ENCODE data around the gene CIBAR2.

The CIBAR2 gene

DNA sequence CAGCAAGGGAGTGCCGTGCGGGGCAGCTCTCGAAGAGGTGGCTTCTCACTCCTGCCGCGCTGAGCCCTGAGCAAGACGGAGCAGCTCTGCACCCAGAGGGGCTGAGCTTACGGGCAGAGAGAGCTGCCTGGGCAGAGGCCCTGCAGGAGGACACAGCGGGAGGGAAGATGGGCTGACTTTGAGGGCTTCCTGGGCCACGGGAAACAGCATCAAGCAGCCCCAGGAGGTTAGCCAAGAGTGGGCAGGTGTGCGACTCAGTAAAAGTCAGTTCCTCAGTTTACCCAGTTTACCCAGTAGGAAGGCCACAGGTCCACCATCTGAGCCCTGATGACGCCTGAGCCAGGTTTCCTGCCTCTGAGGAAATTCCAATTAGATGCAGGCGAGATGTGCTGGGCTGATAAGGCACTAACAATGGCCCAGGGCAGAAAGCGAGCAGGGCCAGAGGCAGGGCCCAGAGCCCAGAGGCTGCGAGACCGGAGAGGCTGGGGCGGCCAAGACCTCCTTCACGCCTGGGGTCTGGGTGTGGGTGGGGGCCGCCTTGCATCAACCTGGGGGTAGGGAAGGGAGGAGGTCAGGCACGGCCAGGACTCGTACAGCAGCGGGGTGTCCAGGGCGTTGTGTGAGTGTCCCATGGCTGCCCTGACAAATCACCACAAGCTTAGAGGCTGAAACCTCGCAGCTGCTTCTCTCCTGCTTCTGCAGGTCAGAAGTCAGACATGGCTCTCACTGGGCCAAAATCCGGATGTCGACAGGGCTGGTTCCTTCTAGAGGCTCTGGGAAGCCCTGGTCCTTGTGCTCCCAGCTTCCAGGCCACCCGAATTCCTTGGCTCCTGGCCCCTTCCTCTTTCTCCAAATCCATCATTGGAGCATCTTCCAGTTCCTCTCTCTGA is 32.0 kb upstream of the CIBAR2 start:
- DNase-seq (ENCODE audit: low read depth in 2 of 2, low spot score in 1 of 2) = no peak

DNA sequence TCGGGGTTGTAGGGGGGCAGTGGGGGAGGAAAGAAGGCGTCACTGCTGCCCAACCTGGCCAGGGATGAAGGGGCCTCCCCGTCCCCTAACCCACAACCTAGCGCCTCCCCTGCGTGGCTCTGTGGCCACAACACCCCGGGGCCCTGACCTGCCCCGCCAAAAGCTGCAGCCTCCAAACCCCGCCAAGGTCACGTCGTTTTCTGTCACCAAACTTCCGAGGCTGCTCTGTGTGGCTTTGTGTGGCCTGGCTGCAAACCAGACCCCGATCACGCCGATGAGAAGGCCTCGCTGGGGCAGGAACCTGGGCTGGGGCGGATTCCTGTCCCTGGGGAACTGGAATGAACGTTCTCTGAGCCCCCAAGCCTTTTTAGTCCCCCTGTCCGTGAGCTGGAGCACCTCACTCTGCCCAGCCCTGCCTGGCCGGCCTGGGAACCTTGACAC is 30.5 kb upstream of the CIBAR2 start:
- DNase-seq (ENCODE audit: low read depth in 2 of 2, low spot score in 1 of 2) = no peak

DNA sequence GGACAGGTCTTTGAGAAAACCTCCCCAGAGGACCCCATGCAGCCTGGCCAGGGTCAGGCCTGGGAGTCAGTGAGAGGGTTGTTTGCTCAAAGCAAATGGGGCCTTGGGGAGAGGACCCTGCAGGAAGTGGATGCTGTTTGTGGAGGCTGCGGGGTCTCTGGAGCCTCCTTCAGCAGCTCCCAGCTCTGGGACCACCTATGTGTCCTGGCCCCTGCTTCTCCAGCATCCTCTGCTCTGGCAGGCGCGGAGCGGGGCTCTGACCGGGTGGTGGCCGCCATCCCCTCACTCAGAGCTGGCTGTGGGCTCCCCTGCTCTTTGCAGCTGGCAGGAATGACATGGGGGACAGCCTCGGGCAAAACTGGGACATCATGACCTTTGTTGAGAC is 29.8 kb upstream of the CIBAR2 start:
- no peak for DNase-seq (ENCODE audit: low read depth in 2 of 2, low spot score in 1 of 2)

DNA sequence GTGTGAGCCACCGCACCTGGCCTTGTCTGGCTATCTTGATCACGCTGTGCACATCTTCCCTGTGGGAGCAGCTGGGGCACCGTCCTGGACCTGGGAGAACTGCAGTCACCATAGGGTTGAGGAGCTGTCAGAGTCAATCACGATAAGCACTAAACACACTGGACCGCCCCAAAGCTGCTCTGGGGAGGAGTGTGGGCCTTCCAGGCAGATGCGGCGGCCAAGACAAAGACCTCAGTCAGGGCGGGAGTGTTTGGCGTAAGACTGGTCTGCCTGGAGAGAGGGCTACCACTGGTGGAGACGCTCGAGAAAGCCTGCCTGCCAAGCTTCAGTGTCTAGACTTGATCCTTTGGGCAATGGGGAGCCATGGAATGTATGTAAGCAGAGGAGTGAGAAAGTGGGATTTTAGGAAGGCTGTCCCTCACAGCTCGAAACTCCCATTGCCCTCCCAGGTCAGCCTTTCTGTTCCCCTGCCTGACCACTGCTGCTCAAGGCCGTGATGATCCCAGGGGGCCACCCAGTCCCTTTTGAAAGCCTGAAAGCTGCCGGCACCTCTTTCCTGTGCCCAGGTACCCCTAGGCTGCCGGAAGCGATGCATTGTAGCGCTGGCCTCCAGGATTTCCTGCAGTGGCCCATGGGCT is 29.3 kb upstream of the CIBAR2 start:
- DNase-seq (ENCODE audit: low read depth in 2 of 2, low spot score in 1 of 2) = no peak

DNA sequence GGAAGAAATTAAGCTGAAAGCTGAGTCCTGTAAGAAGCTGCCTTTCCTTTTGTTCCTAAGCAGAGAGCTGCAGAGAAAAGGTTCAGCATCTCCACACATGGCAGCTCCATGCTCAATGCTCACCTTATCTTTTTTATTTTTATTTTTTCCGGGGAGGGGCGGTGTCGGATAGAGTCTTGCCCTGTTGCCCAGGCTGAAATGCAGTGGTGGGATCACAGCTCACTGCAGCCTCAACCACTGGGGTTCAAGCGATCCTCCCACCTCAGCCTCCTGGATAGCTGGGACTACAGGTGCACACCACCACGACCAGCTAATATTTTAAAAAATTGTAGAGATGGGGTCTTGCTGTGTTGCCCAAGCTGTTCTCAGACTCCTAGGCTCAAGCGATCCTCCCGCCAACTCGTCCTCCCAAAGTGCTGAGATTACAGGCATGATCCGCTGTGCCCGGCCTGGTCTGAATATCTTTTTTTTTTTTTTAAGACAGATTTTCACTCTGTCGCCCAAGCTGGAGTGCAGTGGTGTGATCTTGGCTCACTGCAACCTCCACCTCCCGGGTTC is 28.3 kb upstream of the CIBAR2 start:
- no peak for DNase-seq (ENCODE audit: low read depth in 2 of 2, low spot score in 1 of 2)

DNA sequence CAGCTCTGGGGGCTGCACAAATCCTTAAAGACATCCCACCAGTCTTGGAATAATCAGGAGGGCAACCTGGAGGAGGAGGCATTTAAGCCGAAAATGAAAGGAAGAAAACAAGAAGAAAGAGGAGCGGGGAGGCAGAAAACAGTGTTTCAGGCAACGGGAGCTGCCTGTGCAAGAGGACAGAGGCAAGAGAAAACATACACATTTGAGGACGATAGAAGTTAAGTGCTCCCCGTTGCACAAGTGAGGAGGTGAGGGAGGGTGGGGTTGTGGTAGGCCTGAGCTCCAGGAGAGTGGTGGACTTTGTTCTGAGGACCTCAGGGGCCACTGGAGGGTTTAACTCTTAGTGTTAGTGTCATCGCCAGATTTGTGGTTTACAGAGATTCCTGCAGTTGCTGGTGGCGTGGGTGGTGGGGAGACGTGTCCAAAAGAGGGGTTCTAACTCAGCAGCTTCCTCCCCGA is 27.6 kb upstream of the CIBAR2 start:
- no peak for DNase-seq (ENCODE audit: low read depth in 2 of 2, low spot score in 1 of 2)

DNA sequence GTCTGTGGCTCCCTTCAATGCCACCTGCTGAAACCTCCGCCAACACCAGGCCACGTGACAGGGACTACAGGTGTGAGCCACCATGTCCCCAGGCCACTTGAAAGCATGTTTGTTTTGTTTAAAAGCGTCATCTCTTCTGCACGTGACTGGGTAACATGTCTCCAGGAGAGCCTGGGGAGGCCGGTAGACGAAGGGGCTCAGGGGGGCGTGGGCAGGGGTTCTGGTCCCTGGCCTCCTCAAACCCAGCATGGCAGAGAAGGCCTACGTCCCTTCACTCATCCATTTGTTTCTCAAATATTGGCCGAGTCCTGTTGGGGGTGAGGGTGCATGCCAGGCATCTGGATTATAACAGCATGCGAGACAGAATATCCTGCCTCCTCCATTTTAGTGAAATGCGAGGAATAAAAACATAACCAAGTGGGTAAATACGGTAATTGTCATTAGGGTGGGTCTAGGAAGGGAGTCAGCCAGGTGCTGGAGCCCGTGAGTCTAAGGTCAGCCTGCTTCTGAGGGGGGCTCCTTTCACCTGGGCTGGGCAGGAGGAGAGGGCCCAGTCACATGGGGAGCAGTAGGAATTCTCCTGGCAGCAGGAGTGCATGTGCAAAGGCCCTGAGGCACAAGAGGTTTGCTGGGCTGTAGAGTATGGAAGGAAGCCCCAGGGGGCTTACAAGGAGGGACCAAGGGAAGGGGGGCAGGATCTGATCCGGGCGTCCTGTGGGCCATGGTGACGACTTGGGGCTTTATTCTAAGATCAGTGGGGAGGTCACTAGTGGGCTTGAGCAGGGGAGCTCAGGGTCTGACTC is 26.8 kb upstream of the CIBAR2 start:
- no peak for DNase-seq (ENCODE audit: low read depth in 2 of 2, low spot score in 1 of 2)

DNA sequence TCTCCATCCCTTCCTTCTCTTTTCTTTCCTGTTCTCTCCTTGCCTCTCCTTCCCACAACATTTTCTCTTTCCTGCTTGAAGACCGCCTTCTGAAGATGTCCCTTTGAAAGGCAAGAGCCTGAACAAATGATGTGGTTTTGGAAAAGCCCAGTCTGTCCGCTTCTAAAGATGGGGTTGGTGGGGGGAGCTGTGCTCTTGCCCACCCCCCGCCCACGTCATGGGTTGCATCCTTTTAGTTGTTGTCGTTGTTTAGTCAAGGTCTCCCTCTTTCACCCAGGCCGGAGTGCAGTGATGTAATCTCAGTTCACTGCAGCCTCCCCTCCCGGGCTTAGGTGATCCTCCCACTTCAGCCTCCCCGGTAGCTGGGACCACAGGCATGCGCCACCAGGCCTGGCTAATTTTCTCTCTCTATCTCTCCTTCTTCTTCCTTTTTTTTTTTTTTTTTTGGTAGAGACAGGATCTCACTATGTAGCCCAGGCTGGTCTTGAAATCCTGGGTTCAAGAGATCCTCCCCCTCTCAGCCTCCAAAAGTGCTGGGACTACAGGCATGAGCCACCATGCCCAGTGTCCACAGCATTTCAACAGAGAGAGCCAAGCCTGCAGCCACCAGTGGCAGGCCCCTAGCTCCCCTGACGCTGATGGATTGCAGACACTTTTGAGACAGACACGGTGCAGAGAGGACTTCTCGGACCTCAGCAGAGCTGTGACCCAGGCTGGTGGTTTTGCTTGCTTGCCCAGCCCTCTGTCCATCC is 26.0 kb upstream of the CIBAR2 start:
- DNase-seq (ENCODE audit: low read depth in 2 of 2, low spot score in 1 of 2) = no peak

DNA sequence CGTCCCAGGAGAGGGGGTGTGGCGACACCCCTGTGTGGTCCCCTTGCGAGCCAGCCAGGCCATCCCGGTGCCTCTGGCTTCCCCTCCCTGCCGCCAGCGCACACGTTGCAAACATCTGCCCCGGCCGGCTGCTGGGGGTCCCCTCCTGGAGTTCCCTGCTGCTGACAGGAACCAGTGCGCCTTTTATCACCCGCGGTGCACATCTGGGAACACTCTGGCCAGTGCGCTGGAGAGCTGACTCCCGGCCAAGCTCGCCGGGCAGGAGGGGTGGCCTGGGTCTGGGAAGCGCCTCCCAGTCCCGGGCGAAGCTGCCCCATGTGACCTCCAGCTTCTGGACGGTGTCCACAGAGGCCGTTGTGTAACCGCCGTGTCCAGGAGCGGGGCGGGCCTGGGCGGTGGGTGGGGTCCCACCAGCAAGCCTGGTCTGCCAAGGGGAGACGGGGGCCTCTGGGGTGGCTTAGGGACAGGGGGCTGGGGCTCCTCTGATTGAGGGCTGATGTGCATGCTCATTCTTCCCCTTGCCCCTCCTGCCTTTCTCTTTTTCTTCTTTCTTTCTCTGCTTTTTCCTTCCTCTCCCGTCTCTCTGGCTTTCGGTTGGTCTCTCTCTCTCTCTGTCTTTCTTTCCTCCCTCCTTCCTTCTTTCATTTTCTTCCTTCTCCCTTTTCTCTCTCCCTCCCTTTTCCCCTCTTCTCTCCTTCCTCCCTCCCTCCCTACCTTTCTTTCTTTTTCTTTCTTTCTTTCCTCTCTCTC is 25.2 kb upstream of the CIBAR2 start:
- DNase-seq (ENCODE audit: low read depth in 2 of 2, low spot score in 1 of 2) = no peak

DNA sequence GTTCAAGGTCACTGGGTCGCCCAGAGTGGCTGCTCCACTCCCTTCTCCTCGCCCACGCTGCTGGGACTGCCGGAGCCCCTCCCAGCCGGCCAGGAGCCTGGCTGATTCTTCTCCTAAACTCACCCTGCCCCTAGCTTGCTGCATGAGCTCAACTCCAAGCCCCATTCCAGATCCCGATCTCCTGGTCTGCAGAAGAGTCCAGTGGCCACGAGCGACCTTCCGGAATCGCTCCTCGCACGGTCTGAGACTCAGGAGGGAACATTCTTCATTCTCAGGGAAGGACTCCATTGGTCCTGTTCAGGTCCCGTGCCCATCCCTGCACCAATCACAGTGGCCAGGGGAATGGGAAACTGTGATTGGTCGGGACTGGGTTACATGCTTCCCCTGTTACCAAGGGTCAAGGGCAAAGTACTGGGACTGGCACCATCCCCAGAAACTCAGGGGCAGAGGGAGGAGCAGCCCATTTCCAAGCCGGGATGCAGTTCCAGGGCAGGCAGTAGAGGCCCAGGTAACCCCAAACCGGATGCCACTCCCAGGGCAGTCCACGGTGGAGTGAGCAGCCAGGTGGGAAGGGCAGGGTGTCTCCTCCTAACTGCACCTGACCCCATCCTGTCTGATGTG is 24.5 kb upstream of the CIBAR2 start:
- DNase-seq (ENCODE audit: low read depth in 2 of 2, low spot score in 1 of 2) = no peak

DNA sequence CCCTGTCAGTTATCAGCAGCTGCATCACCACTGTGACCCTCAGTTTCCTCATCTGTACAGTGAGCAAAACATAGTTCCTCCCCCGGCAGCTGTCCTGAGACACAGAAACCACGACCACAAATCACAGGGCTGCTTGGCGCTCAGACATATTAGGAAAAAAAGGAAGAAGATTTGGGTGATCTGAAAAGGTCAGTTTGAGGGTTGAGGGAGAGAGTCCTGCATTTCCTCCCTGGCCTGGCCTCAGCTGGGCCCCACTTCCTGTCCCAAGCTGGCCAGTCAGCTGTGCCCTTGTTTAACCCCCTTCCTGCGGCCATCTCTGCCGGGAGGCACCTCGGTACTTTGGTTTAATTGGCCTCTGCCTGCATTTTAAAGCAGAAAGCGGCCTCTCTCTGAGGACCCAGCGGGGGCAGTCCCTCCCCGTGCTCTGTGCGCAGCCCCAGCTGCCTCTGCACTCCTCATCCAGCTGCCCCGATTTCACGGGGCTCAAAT is 24.0 kb upstream of the CIBAR2 start:
- DNase-seq (ENCODE audit: low read depth in 2 of 2, low spot score in 1 of 2) = no peak

DNA sequence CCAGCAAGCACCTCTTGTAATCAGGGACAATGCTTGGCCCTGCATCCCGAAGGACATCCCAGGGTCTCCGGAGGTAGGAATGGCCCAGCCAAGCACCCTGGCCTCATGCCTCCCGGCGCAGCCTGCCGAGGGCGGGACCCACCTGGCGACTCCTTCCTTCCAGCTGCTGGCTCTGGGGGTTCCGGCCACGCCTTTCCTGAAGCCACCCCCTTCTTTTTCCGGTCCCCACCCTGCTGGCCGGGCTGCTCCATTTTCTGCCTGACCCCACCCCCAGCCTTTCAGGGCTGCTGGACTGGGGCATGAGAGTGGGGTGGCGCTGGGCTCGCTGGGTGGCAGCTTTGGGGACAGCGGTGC is 22.5 kb upstream of the CIBAR2 start:
- DNase-seq (ENCODE audit: low read depth in 2 of 2, low spot score in 1 of 2) = no peak

DNA sequence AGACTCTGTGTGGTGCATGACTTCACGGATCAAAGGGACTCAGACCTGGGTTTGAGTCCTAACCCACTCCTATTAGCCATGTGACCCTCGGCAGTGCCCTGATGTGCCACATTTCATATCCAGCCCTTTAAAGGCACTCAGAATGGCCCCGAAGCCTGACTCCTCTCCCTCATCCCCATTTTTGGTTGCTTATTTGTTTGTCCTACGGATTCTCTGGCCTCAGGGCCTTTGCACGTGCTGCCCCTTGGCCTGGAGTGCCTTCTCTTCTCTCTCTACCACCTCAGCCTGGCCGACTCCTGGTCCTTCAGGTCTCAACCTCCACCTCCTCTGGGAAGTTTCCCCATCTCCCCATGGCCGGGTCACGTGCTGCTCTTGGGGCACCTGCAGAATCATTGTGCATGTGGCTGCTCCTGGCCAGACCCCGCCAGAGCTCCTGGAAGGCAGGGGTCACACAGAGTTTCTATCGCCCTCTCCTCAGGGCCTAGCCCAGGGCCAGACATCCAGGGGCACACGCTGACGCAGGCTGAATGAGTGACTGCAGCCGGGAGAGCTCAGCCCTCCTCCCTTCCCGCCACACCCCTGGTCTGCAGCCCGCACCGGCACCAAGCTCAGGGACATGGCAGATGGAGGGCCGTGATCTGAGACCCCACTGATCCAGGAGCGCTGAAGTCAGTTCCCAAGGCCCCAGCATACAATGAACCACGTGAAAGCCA is 22.0 kb upstream of the CIBAR2 start:
- DNase-seq (ENCODE audit: low read depth in 2 of 2, low spot score in 1 of 2) = no peak

DNA sequence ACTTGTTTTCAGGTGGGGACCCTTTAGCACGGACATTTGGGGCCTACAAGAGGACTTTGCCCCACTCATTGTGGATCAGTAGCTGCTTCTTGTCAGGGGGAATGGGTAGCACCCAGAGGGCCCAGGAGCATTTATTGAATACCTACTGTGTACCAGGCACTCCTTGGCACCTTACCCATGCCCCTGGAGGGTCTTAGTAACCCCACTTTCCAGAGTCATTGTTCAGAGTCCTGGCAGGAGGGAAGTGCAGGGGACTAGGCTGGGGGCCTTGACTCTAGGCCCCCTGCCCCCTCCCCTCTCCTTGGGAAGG is 21.0 kb upstream of the CIBAR2 start:
- DNase-seq (ENCODE audit: low read depth in 2 of 2, low spot score in 1 of 2) = no peak

DNA sequence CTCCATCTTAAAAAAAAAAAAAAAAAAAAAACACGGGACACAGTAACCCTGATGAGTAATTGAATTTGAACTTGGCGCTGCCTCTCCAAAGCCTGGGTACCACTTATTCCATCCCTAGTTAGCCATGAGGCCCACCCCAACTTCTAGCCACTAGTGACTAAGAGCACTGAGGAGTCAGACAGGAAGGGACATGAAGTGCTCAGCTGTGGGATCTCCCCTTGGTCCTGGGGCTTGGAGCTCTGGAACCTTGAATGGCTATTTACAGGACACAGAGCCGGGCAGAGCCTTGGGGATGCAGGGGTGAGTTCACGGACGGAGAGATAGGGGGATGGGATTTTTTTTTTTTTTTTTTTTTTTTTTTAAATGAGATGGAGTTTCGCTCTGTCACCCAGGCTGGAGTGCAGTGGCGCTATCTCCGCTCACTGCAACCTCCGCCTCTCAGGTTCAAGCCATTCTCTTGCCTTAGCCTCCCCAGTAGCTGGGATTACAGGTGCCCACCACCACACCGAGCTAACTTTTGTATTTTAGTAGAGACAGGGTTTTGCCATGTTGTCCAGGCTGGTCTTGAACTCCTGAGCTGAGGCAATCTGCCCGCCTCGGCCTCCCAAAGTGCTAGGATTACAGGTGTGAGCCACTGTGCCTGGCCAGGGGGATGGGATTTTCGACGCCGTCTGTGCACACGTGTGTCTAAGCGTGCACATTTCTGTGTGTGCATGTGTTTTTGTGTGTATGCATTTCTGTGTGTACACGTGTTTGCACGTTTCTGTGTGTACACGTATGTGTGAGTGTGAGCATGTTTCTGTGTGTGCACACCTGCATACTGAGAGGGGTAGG is 20.4 kb upstream of the CIBAR2 start:
- DNase-seq (ENCODE audit: low read depth in 2 of 2, low spot score in 1 of 2) = no peak

DNA sequence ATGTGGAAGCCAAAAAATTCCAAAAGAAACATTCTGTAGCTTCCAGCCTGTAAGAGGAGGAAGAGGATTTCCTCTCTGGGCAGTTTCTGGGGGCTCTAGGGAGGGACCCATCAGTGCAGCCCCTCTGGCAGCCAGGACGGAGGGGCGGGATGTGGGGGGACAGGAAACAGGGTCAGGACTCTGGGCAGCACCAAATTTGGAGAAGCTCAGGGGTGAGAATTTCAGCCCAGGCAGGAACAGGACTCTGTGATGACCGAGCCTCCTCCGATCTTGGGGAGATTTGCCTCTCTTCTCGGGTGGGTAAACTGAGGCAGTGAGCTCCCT is 18.4 kb upstream of the CIBAR2 start:
- no peak for DNase-seq (ENCODE audit: low read depth in 2 of 2, low spot score in 1 of 2)

DNA sequence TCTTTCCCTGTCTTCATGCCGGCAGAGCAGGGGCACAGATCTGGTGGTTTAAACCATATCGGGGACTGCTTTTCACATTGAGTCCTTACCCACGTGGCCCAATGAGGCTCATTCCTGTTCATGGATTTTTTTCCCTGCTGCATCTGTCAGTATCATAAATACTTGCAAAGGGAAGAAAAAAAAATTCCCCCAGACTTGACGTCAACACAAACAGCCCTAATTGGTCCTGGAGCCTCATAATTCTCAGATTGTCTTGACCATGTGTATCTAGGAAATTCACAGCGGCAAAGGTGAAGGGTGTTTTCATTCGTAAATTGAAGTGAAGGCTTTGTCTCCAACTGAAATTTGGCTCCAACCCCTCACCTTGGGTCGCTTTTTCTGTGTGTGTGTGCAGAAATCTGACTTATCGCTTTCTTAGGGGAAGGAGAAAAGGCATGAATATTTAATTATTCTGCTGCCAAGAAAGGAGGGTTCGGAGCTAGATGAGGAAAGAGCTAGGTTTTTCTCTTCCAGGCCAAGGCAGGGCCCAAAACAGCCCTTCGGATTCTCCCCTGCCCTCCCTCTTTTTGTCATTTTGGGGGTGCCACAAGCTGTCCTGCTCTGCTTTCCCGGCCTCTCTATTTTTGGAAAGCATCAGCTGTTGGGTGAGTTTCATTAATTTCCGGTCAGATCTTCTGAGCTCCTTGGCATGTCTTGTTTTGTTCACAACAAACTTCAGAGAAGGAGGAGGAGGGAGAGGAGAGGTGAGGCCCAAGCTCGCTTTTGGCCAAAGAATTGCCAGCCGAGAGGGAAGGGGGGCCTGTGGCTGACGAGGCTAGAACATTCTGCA is 17.8 kb upstream of the CIBAR2 start:
- DNase-seq (ENCODE audit: low read depth in 2 of 2, low spot score in 1 of 2) = no peak
